Activated CD4-positive, CD25-positive, alpha-beta regulatory T cell treated with anti-CD3 and anti-CD28 coated beads, Interleukin-2, amount 50 U/mL, for 16 hours (primary cell): ENCODE results near the gene GBF1.

Source experiments
- DNase-seq: peaks from one replicate; pipeline ENCODE4 v3.0.0-alpha.2; 2020; ENCODE audit warnings: low read depth, low spot score

Gene GBF1

DNA sequence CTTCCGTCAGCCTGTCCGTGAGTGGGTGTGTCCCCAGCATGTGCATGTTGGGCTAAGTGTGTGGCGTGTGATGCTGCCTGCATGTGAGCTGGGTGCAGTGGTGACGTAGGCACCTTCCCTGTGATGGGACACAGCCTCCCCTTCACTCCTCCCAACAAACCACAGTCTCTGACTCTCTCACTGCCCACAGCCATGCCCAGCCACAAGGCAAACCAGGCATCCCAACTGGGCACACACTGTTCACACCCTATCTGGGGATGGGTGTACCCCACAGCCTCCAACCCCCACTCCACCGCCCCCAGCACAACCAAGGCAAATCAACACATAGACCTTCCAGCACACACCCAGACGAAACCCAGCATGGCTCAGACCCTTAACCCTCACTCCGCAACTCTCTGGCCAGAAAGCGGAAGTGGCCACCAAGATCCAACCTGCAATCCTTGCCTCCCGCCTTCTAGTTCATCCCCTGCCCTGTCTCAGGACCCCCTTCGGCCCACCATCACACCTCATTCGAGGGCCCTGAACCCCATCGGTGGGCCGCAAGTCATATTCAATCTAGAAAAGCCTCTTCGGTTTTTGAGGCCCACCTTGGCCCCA is 162.9 kb downstream of the GBF1 start:
- no peak for DNase-seq

DNA sequence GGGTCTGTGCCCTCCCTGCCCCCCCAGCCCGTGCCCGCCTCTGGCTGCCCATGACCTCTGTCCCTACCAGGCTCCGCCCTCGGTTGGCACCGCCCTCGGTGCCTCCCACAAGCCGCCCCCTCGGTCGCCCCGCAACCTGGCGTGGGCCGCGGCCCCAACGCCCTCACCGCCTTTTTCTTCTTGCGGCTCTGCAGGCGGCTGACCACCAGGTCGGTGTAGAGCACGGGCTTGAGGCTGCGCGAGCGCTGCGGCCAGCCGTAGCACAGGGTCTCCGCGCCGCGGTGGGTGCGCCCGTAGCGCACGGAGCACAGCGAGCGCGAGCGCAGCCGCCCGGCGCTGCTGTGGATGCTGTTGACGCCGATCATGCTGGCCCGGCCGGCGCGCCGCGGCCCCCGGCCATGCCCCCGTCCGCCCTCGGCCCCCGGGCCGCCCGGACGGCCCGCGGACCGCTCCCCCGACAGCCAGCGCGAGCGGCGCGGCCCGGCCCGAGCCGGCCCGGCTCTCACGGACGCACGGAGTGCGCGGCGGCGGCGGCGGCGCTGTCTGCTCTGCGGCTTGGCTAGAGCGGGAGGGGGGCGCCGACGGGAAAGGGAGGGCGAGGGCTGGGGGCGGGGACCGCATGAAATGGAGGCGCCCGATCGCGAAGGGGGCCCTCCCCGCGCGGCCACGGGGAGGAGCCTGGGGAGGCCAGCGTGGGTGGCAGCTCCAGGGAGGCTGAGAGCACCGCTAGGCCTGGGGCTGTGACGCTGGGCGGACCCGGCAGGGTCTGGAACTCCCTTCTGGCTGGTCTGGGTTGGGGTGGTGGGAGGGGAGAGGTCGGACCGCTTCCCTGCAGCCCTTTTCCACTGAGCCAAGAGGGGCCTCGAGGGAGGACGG is 163.6 kb downstream of the GBF1 start:
- DNase-seq: peak; percentile 50

DNA sequence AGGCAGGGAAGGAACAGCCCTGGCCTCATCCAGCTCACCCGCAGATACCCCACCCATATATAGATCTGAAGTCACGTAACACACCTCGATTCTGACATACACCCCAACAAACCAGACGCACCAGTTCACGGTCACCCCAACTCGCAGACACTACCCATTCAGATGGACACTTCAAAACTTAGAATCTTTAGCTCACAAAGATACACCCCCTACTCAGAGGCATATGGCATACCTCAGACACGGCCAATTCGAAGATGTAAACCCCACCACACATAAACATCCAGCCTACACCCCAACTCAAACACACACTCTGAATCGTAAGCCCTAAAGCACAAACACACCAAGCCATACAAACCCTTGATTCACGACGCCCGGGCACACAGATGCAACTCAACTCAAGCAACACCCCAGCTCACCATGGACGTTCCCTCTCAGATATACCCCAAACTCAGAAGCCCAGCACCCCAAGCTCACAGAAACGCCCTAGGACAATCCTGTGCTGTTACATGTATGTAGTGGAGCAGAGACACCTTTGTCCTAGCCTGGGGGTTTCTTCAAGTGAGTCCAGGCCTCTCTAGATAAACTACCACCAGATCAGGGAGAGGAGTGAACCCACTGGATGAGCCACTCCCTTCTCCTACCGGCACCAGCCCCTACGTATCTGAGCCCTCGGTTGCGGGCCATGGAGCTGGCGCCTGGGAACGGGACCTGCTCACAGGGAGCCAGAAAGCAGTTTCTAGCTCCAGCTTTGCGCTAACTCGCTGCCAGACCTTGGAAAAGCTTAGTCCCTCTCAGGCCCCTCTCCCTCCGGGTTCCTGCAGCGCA is 164.5 kb downstream of the GBF1 start:
- DNase-seq: no peak

GRCh38 chr10:102410429-102411073 is 165.2 kb downstream of the GBF1 start:
- no peak for DNase-seq

DNA sequence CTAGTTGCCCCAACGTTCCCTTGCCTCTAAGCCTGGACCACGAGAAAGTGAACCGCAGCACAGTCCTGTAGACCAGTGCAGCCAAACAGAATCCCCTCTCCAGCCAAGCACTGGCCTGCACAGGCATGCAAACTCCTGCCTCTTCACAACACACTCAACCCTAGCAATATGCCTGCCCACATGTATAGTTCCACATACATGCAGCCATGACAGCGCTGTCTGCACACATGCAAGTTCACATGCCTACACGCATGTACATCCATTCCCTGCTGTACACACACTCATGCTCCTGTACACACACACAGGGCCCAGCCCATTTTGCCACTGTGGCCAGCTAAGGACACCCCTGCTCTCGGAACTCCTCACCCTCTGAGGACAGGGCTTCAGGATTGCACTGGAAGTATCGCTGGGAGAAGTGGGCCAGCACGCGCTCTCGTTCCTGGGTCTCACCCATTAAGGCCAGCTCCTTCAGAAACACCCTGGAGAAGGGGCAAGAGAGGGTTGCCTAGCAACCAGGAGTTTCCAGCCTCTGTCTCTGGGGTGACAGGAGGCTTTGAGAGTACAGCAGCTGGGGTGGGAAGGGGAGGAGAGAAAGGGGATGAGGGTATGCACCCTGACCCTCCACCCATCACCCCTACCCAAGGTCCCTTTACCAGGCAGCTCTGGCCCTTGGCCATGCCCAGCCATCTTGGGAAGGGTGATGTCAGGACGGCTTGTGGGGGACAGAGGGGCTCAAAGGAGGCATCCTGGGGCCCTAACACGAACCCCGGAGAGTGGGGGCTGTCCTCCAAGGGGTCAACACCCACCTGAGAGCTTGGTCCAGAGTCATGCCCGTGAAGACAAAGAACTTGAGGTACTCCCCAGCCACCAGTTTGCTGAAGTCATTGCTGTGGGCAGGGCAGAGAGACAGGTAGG is 166.3 kb downstream of the GBF1 start:
- DNase-seq: no peak

DNA sequence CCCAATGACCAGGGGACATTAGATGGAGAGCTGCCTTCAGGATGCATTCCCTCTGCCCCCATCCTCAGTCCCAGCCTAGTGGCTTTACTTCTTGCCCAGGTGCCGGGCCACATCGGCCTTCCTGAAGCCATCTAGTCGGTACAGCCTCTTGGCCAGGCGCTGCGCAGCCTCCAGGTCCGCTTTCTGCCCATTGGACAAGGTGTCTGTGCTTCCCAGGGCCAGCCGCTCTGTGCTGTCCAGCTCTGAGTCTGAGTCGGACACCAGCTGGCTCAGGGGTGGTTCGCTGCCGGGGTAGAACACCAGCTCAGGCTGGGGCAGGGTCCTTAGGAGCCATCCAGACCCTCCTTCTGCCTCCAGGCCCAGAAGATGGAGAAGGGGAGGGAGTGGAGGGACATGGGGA is 167.0 kb downstream of the GBF1 start:
- no peak for DNase-seq

GRCh38 chr10:102413053-102413705 is 167.8 kb downstream of the GBF1 start:
- DNase-seq: no peak

DNA sequence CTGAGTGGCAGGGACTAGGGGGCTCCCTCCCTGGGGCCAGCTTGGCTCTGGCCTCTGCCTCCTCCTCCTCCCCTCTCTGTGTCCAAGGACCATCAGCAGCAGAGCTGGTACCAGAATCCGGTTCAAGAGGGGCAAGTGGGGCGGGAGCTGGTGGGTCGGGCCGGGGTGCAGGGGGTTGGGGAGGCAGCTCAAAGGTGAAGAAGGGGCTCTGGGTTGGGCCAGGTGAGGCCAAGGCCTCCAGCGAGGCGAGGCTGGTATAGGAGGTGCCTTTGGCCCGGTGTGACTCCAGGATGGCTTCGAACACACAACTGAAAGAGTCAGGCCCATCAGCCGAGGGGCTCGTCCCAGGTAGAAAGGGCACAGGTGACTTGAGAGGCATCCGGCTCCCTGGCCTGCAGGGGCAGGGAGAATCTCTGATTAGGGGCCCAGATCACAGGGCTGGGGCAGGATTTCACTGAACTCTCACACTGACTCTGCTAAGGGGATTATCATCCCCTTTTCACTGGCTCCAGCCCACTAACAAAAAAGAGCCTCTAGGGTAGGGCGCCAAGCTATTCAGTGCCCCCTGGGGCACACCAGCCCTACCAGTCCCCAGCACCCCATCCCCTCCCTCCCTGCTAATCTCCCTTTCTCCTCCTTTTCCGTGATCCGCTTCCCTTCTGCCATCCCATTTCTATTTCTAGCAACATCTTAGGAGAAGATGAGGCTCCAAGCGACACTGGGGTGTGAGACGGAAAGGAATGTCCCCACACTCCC is 168.7 kb downstream of the GBF1 start:
- DNase-seq: no peak

- no peak for DNase-seq
Observed at GRCh38 chr10:102414749-102415148, 169.4 kb downstream of the GBF1 start.

DNA sequence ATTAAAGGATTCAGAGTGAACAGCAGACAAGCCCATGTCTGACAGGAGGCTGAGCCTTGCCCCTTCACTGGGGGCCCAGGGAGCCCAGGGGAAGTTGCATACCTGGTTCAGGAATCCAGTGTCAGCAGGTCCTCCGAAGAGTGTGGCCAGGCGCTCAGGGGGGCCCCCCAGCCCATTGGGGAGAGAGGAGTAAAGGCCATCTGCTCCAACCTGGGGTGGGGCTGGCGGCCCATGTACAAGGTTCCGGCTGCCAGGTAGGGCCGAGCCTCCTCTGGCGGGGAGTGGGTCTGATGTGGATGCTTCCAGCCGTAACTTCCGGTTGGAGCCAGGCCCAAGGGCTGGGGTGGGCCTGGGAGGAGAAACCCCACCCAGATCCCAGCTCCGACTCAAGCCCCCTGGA is 171.0 kb downstream of the GBF1 start:
- DNase-seq: no peak

DNA sequence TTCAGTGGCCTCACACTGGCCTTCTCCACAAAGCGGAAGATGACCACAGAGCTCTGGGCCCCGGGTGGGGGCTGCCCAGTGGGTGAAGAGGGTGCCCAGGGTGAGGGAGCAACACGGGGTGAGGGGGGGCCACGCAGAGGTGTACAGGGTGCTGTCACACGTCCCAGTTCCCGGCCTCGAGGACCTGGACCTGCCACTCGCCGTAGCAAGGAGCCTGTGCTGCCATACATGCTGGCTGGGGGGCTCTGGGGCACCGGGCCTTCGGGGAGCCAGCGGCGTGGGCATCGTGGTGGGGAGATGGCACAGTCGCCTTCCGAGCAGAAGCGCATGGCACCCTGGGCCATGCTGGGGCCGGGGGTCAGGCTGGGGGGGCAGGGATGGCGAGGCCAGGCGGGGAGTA is 171.4 kb downstream of the GBF1 start:
- DNase-seq: no peak

DNA sequence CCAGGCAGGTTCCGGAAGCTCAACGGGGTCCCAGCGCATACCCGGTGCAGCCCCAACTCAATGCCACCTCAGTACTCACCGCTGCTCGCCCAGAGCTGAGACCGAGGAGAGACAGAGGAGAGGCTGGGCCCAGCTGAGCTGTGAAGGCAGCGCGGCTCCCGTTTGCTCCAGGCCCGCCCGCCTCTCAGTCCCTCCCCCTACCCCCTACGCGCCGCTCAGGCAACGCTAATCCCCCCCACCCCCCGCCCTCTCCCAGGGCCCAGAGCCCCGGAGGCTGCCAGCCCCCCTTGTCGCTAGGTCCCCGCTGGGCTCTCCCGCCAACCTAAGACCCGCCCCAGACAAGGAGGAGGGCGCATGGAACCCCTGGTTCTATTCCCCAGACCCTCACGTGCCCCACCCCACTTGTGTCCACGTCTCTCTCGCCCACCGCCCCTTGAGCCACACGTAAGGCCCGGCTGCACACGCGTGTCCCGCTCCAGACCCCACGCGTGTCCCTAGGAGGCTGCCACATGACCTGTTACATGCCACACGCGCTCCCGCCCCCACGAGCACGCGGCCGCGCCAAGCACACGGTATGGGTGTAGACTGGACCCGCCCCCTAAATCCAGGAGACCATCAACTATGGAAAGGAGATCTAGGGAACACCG is 173.4 kb downstream of the GBF1 start, which contains the start of gene PSD:
Gene PSD (minus strand): TSS at position 164 of the 647 bp plus-strand sequence. CDS start 1,747 bp downstream, outside the sequence.
- no peak for DNase-seq

DNA sequence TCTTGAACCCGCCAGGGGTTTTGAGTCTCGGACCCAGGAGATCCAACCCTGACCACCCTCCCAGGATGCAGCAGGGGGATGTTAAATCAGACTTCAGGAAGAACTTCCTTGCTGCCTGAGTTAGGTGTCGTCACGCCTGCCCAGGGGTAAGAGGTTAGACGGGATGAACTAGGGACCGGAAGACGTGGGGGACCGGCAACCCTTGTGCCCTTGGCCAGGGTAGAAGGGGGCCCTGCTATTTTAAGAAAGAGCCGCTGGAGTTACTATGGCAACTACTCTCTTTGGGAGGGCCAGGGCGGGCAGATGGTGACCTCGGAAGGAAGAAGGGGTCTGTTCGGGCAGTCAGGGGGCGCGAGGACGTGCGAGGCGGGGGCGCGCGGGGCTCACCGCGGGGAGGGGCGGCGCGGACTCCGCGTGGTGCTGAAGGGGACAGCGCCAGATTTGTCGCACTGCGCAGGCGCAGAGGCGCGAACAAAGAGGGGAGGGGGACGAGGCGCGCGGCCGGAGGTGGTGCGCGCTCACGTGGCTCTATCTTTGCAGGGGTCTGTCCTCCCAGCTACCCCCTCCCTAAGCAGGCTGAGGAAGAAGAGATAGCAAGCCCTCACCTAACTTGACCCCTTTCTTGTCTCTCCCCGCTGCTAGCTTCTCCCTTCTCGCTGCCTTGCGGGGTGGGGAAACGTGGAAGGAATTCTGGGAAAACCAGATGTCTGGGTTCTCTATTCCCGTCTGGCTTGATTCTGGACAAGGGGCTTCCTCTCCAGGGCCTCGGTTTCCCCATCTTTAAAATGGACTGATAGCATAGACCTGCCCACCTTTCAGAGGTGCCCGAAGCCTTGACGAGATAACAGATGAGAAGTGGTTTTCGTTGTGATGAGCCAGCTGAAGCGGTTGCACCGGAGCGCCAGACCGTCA is 174.2 kb downstream of the GBF1 start:
- peak; percentile 51 for DNase-seq

- no peak for DNase-seq
Observed at GRCh38 chr10:102420181-102420713, 174.9 kb downstream of the GBF1 start.

GRCh38 chr10:102420714-102421506 is 175.6 kb downstream of the GBF1 start, which contains the start of gene FBXL15:
Gene FBXL15, plus strand, starts transcription at chr10:102420836. Its CDS starts 294 bp downstream, at chr10:102421130.
- peak; percentile 88 for DNase-seq

DNA sequence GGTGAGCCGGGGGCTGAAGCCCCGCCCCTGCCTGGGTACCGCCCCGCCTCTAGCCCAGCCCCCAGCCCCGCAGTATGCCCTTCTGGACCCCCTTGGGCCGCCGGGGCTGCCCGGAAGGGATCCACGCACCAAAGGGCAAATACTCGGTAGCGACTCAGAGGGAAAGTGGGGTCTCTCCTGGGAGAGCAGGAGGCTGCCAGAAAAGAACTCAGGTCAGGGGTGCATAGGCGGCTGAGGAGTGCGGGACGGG is 176.1 kb downstream of the GBF1 start:
- no peak for DNase-seq
